H1 (cell line): ENCODE measurements around the gene UBP1. TPM values are rescaled to one million over a fixed set of nuclear protein-coding genes. Genes with fewer than 3 reads are reported as not detected.

Source experiments
- EZH2 ChIP-seq: fragments of 200-600 bp; sonication (generic); IDR thresholded peaks from 2 replicates; pipeline ENCODE4 v1.7.1; 2012; ENCODE audit warnings: low read depth, mild to moderate bottlenecking, moderate library complexity, low read length, inconsistent platforms; ENCODE audit not compliant: severe bottlenecking
- JUN ChIP-seq: IDR thresholded peaks from 2 replicates; pipeline ENCODE4 v1.6.1; 2011; ENCODE audit warnings: low read depth, mild to moderate bottlenecking, improper control_type of control experiment, low read length
- RAD21 ChIP-seq, 2 experiments: IDR thresholded peaks in 1 of 2; conservative IDR thresholded peaks in 1 of 2; 2 replicates each; pipeline ENCODE4 v1.6.1; 2011; ENCODE audit warnings: low read depth in 2 of 2, low read length in 2 of 2, improper control_type of control experiment in 1 of 2, inconsistent platforms in 1 of 2, mild to moderate bottlenecking in 1 of 2, moderate library complexity in 1 of 2
- SP4 ChIP-seq: IDR thresholded peaks from 2 replicates; pipeline ENCODE4 v1.6.1; 2012; ENCODE audit warnings: low read length, inconsistent platforms
- polyA plus RNA-seq, 7 experiments: library from polyadenylated mRNA; depleted of rRNA in 3 of 7; stranded (reverse) in 5 of 7; unstranded in 2 of 7; fragments of >200 nt in 5 of 7; fragments of 200-250 nt in 2 of 7; gene quantifications; 1 replicate in 5 of 7; 2 replicates in 1 of 7; 4 replicates in 1 of 7; pipeline versions ENCODE4 v1.2.1 to v1.2.3, GENCODE V29; 2011 to 2013; ENCODE audit warnings: missing spikeins in 2 of 7, mixed read lengths in 2 of 7
- total RNA-seq: library from RNA; stranded (reverse); fragmentation: NEBNext Ultra II Directional; extraction: Animal tissue kit (Norgen Biotek cat#: 25700); gene quantifications from 2 replicates; pipeline ENCODE4 v1.2.1, GENCODE V29; 2021

Gene UBP1
- total and polyA plus RNA-seq, 2 of the 8 experiments (the other 6 are each of a cell fraction or from before 2014, with no cell fraction given): 47.3 to 71.9 TPM

GRCh38 chr3:33437556-33438283 lies 2.5 kb downstream of the UBP1 start (continued):
- TF ChIP-seq EZH2: no peak
- no peak for TF ChIP-seq SP4
- TF ChIP-seq JUN: no peak
- no peak for TF ChIP-seq RAD21 (IDR thresholded peaks at IDR 0.05 in 1 of 2, conservative IDR thresholded peaks at IDR 0.05 in 1 of 2; ENCODE audit: low read depth in 2 of 2, low read length in 2 of 2)
